Small intestine (tissue), 7 donors: ENCODE results near the gene PCED1B. TPM values are rescaled to one million over a fixed set of nuclear protein-coding genes. Genes with fewer than 3 reads are reported as not detected.
"Not testable (repeated sequence)": the region's sequence is repeated elsewhere in the genome, so short reads cannot be mapped to it uniquely, and the experiment has no call there.

ENCODE experiments used
- DNase-seq, 2 donors: peaks; one replicate each; pipeline versions ENCODE4 v3.0.0 to v3.0.0-alpha.2; 2013
- FAIRE-seq: peaks from 2 replicates; lab custom pipeline; 2012; peaks lifted over from hg19 to GRCh38; lab: Jason Lieb, UNC
- H3K27ac ChIP-seq, 3 donors: one replicate each; pipeline ENCODE4 v1.5.1; 2013; ENCODE audit warnings: low read length in 2 of 3, mild to moderate bottlenecking in 2 of 3, control low read depth in 1 of 3, inconsistent platforms in 1 of 3, low read depth in 1 of 3, moderate library complexity in 1 of 3
- H3K27me3 ChIP-seq, 3 donors: one replicate each; pipeline ENCODE4 v1.6.1; 2013; ENCODE audit warnings: low read length in 3 of 3, inconsistent platforms in 1 of 3; ENCODE audit not compliant: control insufficient read depth in 3 of 3, insufficient read depth in 3 of 3
- H3K36me3 ChIP-seq, 3 donors: one replicate each; pipeline ENCODE4 v1.6.1; 2013; ENCODE audit warnings: low read length in 3 of 3, inconsistent platforms in 1 of 3, low read depth in 1 of 3, mild to moderate bottlenecking in 1 of 3, moderate library complexity in 1 of 3; ENCODE audit not compliant: control insufficient read depth in 3 of 3, insufficient read depth in 2 of 3
- H3K4me1 ChIP-seq, 3 donors: one replicate each; pipeline ENCODE4 v1.6.1; 2013; ENCODE audit warnings: low read length in 2 of 3, inconsistent platforms in 1 of 3, low read depth in 1 of 3, mild to moderate bottlenecking in 1 of 3, moderate library complexity in 1 of 3; ENCODE audit not compliant: control insufficient read depth in 3 of 3, insufficient read depth in 2 of 3
- H3K4me3 ChIP-seq, 3 donors: one replicate each; pipeline ENCODE4 v1.5.1; 2013; ENCODE audit warnings: low read length in 3 of 3, control low read depth in 1 of 3, inconsistent platforms in 1 of 3, low read depth in 1 of 3, mild to moderate bottlenecking in 1 of 3, moderate library complexity in 1 of 3
- H3K9me3 ChIP-seq, 2 donors: one replicate each; pipeline ENCODE4 v1.6.1; 2013; ENCODE audit warnings: low read depth in 1 of 2, low read length in 1 of 2; ENCODE audit not compliant: control insufficient read depth in 2 of 2, insufficient read depth in 1 of 2
- WGBS, 3 donors: extraction: QIAGEN DNeasy Blood & Tissue Kit; methylation state at CpG; one replicate each; pipeline ENCODE4 v1.1.7; 2013; 5-methylcytosine and 5-hydroxymethylcytosine counted together
- polyA plus RNA-seq, 4 donors: library from polyadenylated mRNA; stranded (reverse) in 3 of 4; unstranded in 1 of 4; fragments of 200-250 nt in 3 of 4; fragments of 120-200 nt in 1 of 4; gene quantifications; one replicate each; pipeline versions ENCODE4 v1.2.1 to v1.2.3, GENCODE V29; 2013
- donor health status: healthy with polysubstance abuse.
- donor health status: control.
- donor health status: control.
- donor health status: Bipolar disorder and iron deficiency.
- donor health status: healthy.

The PCED1B gene
- polyA plus RNA-seq, 4 donors, result 1.4 to 4.5 (median 1.6) TPM; not detected in 1

GRCh38 chr12:47056944-47057343 lies 22.5 kb upstream of the PCED1B start:
- not testable (repeated sequence) for H3K36me3 ChIP-seq, DNase-seq, H3K27ac ChIP-seq, H3K27me3 ChIP-seq, H3K4me1 ChIP-seq, FAIRE-seq, H3K4me3 ChIP-seq
- 81 to 88% (median 84%) methylated on average over 9 to 12 of the region's 12 CpGs for WGBS, 3 donors
- peaks cover 0 to 15% of the 10 kb centered on the region in 2 donors for H3K9me3 ChIP-seq

- H3K4me3 ChIP-seq, H3K9me3 ChIP-seq, DNase-seq, H3K27me3 ChIP-seq, H3K4me1 ChIP-seq, H3K36me3 ChIP-seq, FAIRE-seq, H3K27ac ChIP-seq: not testable (repeated sequence)
- 98 to 100% (median 100%) methylated on average over 1 to 2 of the region's 2 CpGs for WGBS, 3 donors
These were observed 20.8 kb upstream of the PCED1B start for GRCh38 chr12:47058640-47059039.

- Histone ChIP-seq H3K27ac (no peak overlapping the region), H3K27me3 (no peaks in the 10 kb centered on the region), H3K4me1 (no peaks in the 10 kb centered on the region), H3K9me3 (no peaks in the 10 kb centered on the region), H3K4me3 (no peak overlapping the region), H3K36me3 (no peaks in the 10 kb centered on the region)
- 72 to 84% (median 77%) methylated on average over 1 of the region's 1 CpG for WGBS, 3 donors
- DNase-seq, result no peak
- no peak for FAIRE-seq
These were observed 13.9 kb upstream of the PCED1B start for GRCh38 chr12:47065546-47065945.

- WGBS, 3 donors, result 68 to 75% (median 73%) methylated on average over 6 of the region's 6 CpGs
- Histone ChIP-seq H3K9me3 (no peaks in the 10 kb centered on the region), H3K4me3 (no peak overlapping the region), H3K36me3 (no peaks in the 10 kb centered on the region), H3K27ac (peak overlapping the region in 1 of 3 donors; percentile 13), H3K27me3 (no peaks in the 10 kb centered on the region), H3K4me1 (no peaks in the 10 kb centered on the region)
- DNase-seq (no peak), FAIRE-seq (no peak)
These were observed 13.0 kb upstream of the PCED1B start for GRCh38 chr12:47066278-47067025.

- Histone ChIP-seq H3K9me3 (no peaks in the 10 kb centered on the region), H3K4me3 (no peak overlapping the region), H3K27ac (no peak overlapping the region), H3K27me3 (no peaks in the 10 kb centered on the region), H3K4me1 (no peaks in the 10 kb centered on the region), H3K36me3 (no peaks in the 10 kb centered on the region)
- WGBS, 3 donors, result 90 to 99% (median 97%) methylated on average over 1 of the region's 1 CpG
- no peak for DNase-seq
- FAIRE-seq, result no peak
These were observed 12.2 kb upstream of the PCED1B start for GRCh38 chr12:47067176-47067575.

GRCh38 chr12:47067771-47068431 lies 11.5 kb upstream of the PCED1B start:
- Histone ChIP-seq H3K36me3 (no peaks in the 10 kb centered on the region), H3K27me3 (no peaks in the 10 kb centered on the region), H3K9me3 (no peaks in the 10 kb centered on the region), H3K4me3 (no peak overlapping the region), H3K27ac (no peak overlapping the region), H3K4me1 (no peaks in the 10 kb centered on the region)
- 65 to 72% (median 69%) methylated on average over 5 of the region's 5 CpGs for WGBS, 3 donors
- DNase-seq, result no peak
- FAIRE-seq, result no peak

GRCh38 chr12:47068539-47068938 lies 10.9 kb upstream of the PCED1B start:
- H3K4me3 ChIP-seq, result no peak overlapping the region
- no peaks in the 10 kb centered on the region for H3K36me3 ChIP-seq
- DNase-seq (no peak), FAIRE-seq (no peak)
- H3K4me1 ChIP-seq, result no peaks in the 10 kb centered on the region
- no peak overlapping the region for H3K27ac ChIP-seq
- WGBS, 3 donors, result 83 to 93% (median 84%) methylated on average over 6 of the region's 6 CpGs
- no peaks in the 10 kb centered on the region for H3K27me3 ChIP-seq
- H3K9me3 ChIP-seq, result no peaks in the 10 kb centered on the region

GRCh38 chr12:47070310-47070709 lies 9.1 kb upstream of the PCED1B start:
- Histone ChIP-seq H3K27ac (no peak overlapping the region), H3K4me1 (no peaks in the 10 kb centered on the region), H3K9me3 (no peaks in the 10 kb centered on the region), H3K27me3 (no peaks in the 10 kb centered on the region), H3K4me3 (no peak overlapping the region), H3K36me3 (no peaks in the 10 kb centered on the region)
- FAIRE-seq (no peak), DNase-seq (no peak)
- 86 to 94% (median 91%) methylated on average over 1 of the region's 1 CpG for WGBS, 3 donors
